PC-9 (cell line): ENCODE data around the gene TMEM45B. TPM values are rescaled to one million over a fixed set of nuclear protein-coding genes. Genes with fewer than 3 reads are reported as not detected.
A peak's percentile ranks its signal among the peaks of the same experiment; 100 is the strongest.
"Not testable (repeated sequence)": the region's sequence is repeated elsewhere in the genome, so short reads cannot be mapped to it uniquely, and the experiment has no call there.

Experiments used
- BruUV-seq: library from RNA; stranded (reverse); fragments of 400-500 nt; replicated peaks from 2 replicates; lab custom pipeline; 2021; lab: Mats Ljungman, UMichigan
- CTCF ChIA-PET: fragments of 300-600 bp; sonication (Branson Sonifier 250); formaldehyde crosslinking; loops from one replicate; lab custom pipeline; 2022; ENCODE audit warnings: antibody characterized with exemption; lab: Charles Lee
- POLR2A ChIA-PET: fragments of 300-600 bp; sonication (Branson Sonifier 250); formaldehyde crosslinking; loops from one replicate; lab custom pipeline; 2022; ENCODE audit warnings: antibody characterized with exemption; ENCODE audit not compliant: unreplicated experiment; lab: Charles Lee
- DNase-seq, 2 experiments: peaks; one replicate each; pipeline versions ENCODE4 v3.0.0 to v3.0.0-alpha.2; 2015 to 2022; ENCODE audit warnings: mixed read lengths in 1 of 2
- H2AFZ ChIP-seq: fragments of 200-600 bp; sonication (generic); 2 replicates; pipeline ENCODE4 v1.8.1; 2017; ENCODE audit warnings: antibody characterized with exemption
- H3F3A ChIP-seq: fragments of 200-600 bp; sonication (generic); 2 replicates; pipeline ENCODE4 v1.8.1; 2017; ENCODE audit warnings: antibody characterized with exemption, mild to moderate bottlenecking, low read depth; ENCODE audit not compliant: insufficient read depth
- H3K27ac ChIP-seq: fragments of 200-600 bp; sonication (generic); 2 replicates; pipeline ENCODE4 v1.6.1; 2016; ENCODE audit warnings: mixed run types
- H3K27me3 ChIP-seq: fragments of 200-600 bp; sonication (generic); 2 replicates; pipeline ENCODE4 v1.6.1; 2016; ENCODE audit warnings: low read depth, mixed run types; ENCODE audit not compliant: insufficient read depth
- H3K36me3 ChIP-seq: fragments of 200-600 bp; sonication (generic); 2 replicates; pipeline ENCODE4 v1.6.1; 2016; ENCODE audit warnings: low read depth, mixed run types
- H3K4me1 ChIP-seq: fragments of 200-600 bp; sonication (generic); replicated peaks from 2 replicates; pipeline ENCODE4 v1.6.1; 2016; ENCODE audit warnings: mixed run types; ENCODE audit not compliant: insufficient read depth
- H3K4me2 ChIP-seq: fragments of 200-600 bp; sonication (generic); 2 replicates; pipeline ENCODE4 v1.6.1; 2017; ENCODE audit warnings: mixed run types
- H3K4me3 ChIP-seq: fragments of 200-600 bp; sonication (generic); 2 replicates; pipeline ENCODE4 v1.6.1; 2016; ENCODE audit warnings: mixed run types
- H3K79me2 ChIP-seq: fragments of 200-600 bp; sonication (generic); 2 replicates; pipeline ENCODE4 v1.6.1; 2017; ENCODE audit warnings: low read depth, mixed run types
- H3K9me2 ChIP-seq: fragments of 200-600 bp; sonication (generic); 2 replicates; pipeline ENCODE4 v1.8.1; 2017; ENCODE audit warnings: mild to moderate bottlenecking; ENCODE audit not compliant: insufficient read depth
- H3K9me3 ChIP-seq: fragments of 200-600 bp; sonication (generic); 2 replicates; pipeline ENCODE4 v1.8.1; 2016; ENCODE audit warnings: low read depth; ENCODE audit not compliant: insufficient read depth
- H4K20me1 ChIP-seq: fragments of 200-600 bp; sonication (generic); 2 replicates; pipeline ENCODE4 v1.8.1; 2017; ENCODE audit not compliant: insufficient read depth
- EZH2 ChIP-seq: fragments of 200-600 bp; sonication (generic); IDR thresholded peaks from 2 replicates; pipeline ENCODE4 v1.8.0; 2017; ENCODE audit warnings: antibody characterized with exemption, low read depth
- intact Hi-C: fragments of 100-400 bp; cut with micrococcal nuclease; formaldehyde crosslinking; loops from one replicate; pipeline ENCODE4 v1.10.0; 2022; ENCODE audit not compliant: unreplicated experiment
- total RNA-seq: library from RNA; stranded (reverse); gene quantifications from 2 replicates; pipeline ENCODE4 v1.2.3, GENCODE V29; 2021
- TF ChIP-seq, protein P1 (sequence below): fragments of 200-600 bp; sonication (generic); conservative IDR thresholded peaks from 2 replicates; pipeline ENCODE4 v1.6.1; 2017; ENCODE audit warnings: mixed run types, antibody characterized with exemption, mild to moderate bottlenecking, moderate library complexity

The TMEM45B gene
- total RNA-seq, 1 experiment from 2014 or later = 13.3 TPM

DNA sequence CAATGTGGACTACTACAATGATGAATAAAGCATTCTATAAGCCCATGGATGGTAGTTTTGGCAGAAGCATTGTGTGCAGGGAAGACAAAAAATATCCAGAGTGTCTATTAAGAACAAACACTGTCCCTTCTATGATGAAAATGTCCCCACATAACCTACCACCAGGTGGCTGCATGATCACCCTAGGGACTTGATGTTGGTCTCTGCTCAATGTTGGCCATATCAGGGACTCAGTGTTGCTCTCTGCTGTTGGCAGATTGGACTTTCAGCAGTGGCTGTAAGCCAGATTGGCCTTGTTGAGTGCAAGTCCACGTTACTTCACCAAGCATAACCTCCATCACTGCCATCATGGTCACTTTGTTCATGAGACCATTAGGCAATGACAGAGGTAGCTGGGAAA, 44.2 kb upstream of the TMEM45B start:
- CTCF ChIA-PET, H3K9me3 ChIP-seq, H3K4me3 ChIP-seq, POLR2A ChIA-PET, H3K27me3 ChIP-seq, H3K36me3 ChIP-seq, H3K4me2 ChIP-seq, BruUV-seq, H3K9me2 ChIP-seq, H3K27ac ChIP-seq, H3F3A ChIP-seq, DNase-seq, H2AFZ ChIP-seq, H4K20me1 ChIP-seq, H3K79me2 ChIP-seq, intact Hi-C loops: not testable (repeated sequence)
- 0 out of 2 replicates have a peak, but pooled peaks cover 12% of the 10 kb centered on the region for H3K4me1 ChIP-seq
- TF ChIP-seq, protein P1, sequence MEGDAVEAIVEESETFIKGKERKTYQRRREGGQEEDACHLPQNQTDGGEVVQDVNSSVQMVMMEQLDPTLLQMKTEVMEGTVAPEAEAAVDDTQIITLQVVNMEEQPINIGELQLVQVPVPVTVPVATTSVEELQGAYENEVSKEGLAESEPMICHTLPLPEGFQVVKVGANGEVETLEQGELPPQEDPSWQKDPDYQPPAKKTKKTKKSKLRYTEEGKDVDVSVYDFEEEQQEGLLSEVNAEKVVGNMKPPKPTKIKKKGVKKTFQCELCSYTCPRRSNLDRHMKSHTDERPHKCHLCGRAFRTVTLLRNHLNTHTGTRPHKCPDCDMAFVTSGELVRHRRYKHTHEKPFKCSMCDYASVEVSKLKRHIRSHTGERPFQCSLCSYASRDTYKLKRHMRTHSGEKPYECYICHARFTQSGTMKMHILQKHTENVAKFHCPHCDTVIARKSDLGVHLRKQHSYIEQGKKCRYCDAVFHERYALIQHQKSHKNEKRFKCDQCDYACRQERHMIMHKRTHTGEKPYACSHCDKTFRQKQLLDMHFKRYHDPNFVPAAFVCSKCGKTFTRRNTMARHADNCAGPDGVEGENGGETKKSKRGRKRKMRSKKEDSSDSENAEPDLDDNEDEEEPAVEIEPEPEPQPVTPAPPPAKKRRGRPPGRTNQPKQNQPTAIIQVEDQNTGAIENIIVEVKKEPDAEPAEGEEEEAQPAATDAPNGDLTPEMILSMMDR = 0 out of 2 replicates have a peak, but pooled peaks have one; percentile 23

DNA sequence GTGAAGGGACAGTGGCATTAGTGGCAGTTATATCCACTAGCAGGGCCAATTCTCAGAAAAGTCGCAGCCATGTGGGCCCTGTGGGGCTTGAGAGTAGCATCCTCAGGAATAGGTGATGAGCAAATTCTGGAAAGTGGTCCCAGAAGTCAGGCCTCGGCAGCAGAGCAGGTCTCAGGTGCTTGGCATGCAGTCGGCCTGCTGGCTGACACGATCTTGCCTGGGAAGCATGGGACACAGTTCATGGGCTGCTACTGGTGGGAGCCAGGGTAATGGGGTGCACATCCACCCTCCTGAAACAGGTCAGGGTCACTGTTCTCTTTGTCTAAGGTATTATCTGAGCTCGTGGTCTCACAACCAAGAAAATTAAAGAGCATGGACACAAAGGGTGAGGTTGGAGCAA, 36.8 kb upstream of the TMEM45B start:
- Histone ChIP-seq H3K4me3 (no peak overlapping the region), H3K4me2 (no peak overlapping the region), H4K20me1 (no peaks in the 10 kb centered on the region), H3K79me2 (no peaks in the 10 kb centered on the region), H3K4me1 (no peaks in the 10 kb centered on the region), H3K9me3 (no peaks in the 10 kb centered on the region), H3K27ac (no peak overlapping the region), H3F3A (no peaks in the 10 kb centered on the region), H2AFZ (no peak overlapping the region), H3K36me3 (no peaks in the 10 kb centered on the region), H3K9me2 (no peaks in the 10 kb centered on the region), H3K27me3 (no peaks in the 10 kb centered on the region)
- intact Hi-C loops = no loop called here
- no TSS peak for BruUV-seq
- DNase-seq = no peak
- TF ChIP-seq, protein P1 = no peak
- no peak for TF ChIP-seq EZH2
- ChIA-PET POLR2A (interaction anchor here (0.6 kb wide), 1 partner anchor 140 kb away, joined by 4 read pairs; no protein-coding TSS in a partner anchor), CTCF (no interaction called here)

DNA sequence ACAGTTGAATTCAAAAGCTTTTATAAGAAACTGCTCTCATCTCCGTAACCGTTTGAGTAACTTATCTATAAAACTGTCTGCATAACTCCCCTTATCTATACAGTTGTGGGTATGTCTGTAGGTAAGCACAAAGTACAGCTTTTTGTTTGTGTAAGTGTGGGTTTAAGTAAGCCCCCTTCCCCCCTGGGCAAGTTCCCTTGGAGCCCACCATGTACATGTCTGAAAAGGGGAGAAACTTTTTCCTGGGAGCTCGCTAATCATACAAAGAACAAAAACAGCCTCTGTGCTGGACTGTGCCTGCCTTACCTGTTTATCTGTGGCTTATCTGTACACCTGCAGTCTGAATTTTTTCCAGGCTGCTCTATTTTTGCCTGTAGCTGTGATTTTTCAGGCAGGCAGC, 36.3 kb upstream of the TMEM45B start:
- Histone ChIP-seq H3K79me2 (no peaks in the 10 kb centered on the region), H3K27ac (no peak overlapping the region), H3K27me3 (no peaks in the 10 kb centered on the region), H3K4me2 (no peak overlapping the region), H3K9me2 (no peaks in the 10 kb centered on the region), H2AFZ (no peak overlapping the region), H3K4me1 (no peaks in the 10 kb centered on the region), H3K4me3 (no peak overlapping the region), H4K20me1 (no peaks in the 10 kb centered on the region), H3K36me3 (no peaks in the 10 kb centered on the region), H3F3A (no peaks in the 10 kb centered on the region), H3K9me3 (no peaks in the 10 kb centered on the region)
- intact Hi-C loops = no loop called here
- no peak for DNase-seq
- no TSS peak for BruUV-seq
- ChIA-PET CTCF (no interaction called here), POLR2A (no interaction called here)
- no peak for TF ChIP-seq EZH2
- TF ChIP-seq, protein P1 = no peak
